Stimulated activated CD4-positive, alpha-beta T cell treated with anti-CD3 and anti-CD28 coated beads, Interleukin-15, amount 100 ng/mL, for 24 hours (primary cell): ENCODE data around the gene TCIRG1.

Source experiments
- DNase-seq: peaks from one replicate; pipeline ENCODE4 v3.0.0-alpha.2; 2020

TCIRG1 gene

DNA sequence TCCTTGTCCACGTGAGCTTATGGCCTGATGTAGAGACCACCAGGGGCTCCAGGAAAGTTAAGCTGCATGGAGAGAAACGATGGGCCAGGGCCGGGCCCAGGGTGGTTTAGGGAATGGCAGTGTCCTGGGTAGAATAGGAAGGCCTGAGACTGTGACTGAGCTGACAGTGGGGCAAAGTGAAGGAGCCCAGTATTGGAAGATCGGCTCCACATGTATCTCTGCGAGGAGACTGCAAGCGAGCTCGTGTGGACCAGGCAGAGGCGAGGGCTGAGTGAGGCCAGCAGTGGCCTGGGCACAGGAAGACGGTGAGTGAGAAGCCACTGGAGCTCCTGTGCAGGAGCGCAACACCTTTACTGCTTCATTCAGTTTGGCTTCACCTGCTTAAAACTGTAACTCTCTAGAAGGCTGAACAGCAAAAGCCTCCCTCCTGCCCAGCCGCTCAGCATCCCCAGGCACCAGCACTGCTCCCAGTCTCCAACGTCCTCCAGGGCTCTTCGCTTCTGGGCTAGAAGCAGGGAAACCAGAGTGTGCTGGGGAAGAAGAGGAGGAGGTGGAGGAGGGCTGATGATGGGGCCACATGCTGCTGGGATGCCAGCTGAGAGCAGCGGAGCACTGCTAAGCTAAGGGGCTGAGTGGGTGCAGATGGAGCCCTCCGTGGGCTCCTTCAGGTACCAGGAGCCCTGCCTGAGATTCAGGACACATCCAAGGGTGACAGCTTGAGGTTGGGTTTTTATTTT lies 13.5 kb downstream of the TCIRG1 start:
- DNase-seq = no peak

DNA sequence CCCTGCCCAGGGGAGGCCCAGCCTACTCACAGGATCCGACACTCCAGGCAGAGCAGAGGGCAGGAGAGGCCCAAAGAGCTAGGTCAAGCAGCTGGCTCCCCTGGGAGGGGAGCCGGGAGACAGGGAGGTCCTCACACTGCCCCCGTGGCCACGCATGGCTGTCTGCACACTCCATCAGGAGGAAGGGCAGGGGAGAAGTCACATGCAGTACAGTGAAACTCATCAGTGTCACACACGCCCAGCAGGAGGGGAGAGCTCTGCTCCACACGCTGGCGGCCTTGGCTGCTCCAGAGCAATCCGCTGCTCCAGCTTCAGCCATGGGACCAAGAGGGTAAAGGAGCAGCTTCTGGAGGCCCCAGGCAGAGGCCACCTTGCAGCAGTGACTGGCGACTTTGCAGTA lies 14.3 kb downstream of the TCIRG1 start:
- DNase-seq = no peak

DNA sequence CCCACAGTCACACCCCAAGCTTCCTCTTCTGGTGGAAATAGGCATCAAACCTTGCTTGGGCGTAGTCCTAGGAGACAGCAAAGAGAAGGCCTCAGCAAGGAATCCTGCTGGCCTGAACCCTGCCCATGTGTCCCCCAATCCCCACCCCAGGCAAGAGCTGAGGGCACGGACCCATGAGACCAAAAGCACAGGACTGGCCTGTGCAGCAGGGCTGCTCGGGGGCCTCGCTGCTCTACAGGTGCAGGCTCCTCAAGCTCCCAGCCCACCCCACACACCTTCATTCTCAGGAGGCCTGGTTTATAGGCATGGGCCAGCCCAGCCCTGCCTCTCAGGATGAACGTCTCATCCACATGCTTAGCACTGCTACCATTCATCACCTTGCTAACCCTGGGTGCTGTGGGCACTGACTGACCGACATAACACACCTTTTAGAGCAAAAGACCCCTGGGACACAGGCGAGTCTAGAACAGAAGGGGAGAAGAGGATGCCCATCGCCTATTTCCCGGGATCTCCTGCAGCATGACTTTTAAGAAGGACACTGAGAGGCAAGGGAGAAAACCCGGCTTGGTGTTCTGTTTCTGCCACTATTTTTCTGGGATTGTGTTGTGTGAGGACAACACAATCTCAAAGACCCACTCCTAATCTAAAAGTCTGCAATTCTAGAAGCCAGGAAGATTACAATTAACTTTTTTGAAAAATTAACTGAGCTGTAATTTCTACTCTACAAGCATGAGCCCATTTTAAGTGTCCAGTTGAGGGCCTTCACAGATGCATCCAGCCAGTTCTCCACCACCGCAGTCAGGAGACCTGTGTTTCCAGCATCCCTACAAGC lies 15.4 kb downstream of the TCIRG1 start:
- no peak for DNase-seq

DNA sequence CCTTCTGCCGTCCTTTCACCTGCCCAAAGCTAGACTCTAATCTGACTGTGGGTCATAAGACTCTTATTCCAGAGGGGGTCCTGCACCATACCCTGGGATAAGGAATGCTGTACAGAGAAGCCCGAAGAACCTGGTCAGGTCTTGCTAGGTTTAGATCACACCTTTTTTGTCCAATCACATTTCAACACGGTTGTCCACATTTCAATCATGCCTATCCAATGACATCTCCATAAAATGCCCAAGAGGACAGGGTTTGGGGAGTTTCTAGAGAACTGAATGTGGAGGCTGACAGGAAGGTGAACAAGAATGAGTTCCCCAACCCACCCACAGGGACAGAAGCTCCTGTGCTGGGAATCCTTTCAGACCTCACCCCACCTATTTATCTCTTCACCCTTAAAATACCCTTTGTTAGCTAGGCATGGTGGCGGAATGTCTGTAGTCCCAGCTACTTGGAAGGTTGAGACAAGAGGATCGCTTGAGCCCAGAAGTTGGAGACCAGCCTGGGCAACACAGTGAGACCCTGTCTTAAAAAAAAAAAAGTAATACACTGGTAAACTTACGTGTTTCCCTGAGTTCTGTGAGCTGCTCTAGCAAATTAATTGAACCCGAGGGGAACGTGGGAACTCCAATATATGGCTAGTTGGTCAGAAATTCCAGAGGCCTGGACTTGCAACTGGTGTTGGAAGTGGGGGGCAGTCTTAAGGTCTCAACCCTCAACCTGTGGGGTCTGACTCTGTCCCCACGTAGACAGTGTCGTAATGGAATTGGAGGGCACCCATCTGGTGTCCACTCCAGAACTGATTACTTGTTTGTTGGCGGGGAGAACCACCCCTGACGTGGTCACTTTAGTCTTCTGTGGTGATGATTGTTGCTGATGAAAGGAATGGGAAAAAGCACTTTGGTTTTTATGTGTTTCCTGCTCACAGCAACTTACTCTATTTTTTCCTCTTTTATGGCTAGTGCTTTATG lies 17.8 kb downstream of the TCIRG1 start:
- DNase-seq = no peak

DNA sequence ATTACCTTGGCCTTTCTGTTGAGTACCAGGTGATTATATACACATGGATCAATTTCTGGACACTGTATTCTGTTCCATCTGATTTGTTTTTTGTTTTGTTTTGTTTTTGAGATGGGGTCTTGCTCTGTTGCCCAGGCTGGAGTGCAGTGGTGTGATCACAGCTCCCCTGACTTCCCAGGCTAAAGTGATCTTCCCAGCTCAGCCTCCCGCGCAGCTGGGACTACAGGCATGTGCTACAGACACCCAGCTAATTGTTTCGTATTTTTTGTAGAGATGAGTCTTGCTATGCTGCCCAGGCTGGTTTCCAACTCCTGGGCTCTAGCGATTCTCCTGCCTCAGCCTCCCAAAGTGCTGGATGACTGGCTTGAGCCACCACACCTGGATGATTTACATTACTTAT lies 19.0 kb downstream of the TCIRG1 start:
- DNase-seq = no peak

DNA sequence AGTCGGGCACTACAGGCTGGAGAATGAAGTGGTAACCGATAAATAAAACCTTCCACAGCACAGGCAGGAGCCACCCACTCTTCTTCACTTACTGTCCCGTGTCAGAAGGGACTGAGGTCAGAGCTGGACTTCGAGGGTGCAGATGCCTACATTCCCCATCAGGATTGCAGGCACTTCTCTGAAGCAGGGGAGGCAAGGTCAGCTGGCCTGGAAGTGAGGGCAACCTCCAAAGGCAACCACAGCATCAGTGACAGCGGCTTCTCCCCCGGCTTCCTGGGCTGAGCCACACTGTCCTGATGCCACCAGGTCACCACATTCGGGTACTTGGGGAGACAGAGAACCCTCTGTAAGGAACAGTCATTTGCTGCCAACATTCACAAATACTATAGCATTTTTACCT lies 22.7 kb downstream of the TCIRG1 start:
- DNase-seq = no peak

DNA sequence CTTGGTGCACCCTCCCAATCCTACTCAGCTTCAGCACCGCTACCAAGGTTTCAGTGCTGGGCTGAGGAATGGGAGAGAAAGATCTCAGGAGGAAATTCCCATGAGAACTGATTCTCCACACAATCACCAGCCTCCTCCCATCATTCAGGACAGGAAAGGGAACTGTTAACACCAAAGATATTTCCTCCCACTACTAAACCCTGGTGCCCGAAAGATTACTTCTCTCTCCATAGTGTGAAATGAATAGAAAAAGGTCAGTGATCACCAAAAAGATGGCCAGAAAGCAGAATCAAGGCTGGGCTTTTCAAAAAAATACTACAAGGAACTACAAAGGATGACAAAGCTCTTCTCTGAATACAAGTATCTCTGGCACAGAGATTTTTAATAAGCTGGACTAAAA lies 26.1 kb downstream of the TCIRG1 start:
- DNase-seq = no peak

DNA sequence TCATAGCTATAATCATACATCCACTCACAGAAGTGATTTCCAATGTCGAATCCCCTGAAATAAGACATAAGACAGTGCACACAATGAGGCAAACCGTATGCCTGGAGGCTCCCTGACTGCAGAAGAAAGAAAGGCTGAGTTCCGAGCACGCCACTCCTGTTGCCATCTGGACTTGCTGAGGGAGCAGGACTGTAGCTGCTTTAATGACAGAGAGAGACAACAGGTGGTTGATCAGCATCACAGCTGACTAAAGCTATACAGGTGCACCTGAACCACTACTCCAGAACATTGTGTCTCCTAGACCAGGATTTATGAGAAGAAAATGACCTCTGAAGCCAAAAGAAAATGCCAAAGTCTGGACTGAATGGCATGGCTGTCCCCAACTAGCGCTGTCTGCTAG lies 27.0 kb downstream of the TCIRG1 start:
- DNase-seq = no peak

DNA sequence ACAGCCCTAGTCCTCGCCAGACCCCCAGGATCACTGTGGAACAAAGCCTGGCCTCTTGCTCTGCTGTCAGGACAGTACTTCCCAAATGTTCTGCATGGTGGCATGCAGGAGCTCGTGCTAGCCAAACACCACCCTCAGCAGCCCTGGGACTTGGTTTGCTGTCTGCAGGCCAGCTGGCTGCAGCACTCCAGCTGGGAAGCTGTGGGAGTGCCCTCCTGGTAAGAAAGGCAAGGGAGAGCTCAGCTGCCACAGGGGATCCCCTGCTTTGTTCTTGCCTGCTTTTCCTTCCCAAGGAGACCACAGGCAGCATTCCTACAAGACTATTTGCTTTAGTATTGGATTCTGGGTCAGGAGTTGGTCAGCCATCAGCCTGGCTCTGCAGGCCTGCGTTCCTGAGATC lies 27.9 kb downstream of the TCIRG1 start:
- DNase-seq = no peak

DNA sequence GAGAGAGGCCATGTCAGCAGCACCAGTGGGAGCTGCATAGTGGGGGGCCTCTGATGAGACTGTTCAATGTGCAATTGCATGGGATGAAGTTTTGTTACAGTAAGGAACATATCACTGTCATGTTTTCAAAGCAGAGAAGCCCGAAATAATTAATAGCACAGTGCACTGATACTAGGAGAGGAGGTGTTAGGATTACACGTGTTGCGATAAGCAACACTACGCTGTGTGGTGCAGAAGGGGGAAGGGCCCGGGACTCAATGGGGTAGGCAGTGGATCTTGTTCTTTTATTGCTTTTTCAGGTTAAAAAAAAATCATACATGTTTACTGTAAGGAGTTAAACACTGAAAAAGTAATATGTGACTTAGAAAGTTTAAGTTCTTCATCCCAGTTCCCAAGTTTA lies 29.2 kb downstream of the TCIRG1 start:
- DNase-seq = no peak

DNA sequence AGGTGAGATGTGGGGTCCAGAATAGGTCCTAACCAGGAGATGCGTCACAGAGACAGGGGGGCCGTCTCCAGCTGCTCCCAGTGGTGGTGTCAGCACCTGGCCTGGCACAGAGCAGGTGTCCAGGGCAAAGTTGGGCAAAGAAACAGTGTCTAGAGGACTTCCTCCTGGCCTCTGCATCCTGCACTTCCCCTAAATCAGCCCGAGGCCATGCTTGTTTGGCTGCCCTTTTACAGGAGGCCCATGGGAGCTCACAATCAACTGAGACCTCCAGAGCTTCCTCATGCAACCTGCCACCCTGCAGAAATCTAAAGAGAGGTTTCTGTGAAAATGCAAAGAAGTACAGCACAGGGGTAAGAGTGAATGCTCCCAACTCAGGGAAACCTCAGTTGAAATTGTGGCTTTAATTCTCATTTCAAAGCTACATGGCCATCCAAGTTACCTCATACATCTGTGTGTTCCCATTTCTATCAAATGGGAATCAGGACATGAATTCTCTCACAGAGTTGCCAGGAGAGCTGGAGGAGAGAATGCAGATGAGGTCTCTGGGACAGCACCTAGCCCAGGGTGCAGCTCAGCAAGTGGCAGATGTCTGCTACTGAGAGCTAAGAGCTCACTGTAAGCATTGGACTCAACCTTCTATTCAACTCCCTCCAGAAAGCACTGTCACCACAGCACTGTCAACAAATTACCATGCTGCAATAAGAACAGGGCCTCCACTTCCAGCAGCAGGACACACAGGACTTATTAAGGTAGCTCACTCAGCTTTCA lies 32.6 kb downstream of the TCIRG1 start:
- no peak for DNase-seq

DNA sequence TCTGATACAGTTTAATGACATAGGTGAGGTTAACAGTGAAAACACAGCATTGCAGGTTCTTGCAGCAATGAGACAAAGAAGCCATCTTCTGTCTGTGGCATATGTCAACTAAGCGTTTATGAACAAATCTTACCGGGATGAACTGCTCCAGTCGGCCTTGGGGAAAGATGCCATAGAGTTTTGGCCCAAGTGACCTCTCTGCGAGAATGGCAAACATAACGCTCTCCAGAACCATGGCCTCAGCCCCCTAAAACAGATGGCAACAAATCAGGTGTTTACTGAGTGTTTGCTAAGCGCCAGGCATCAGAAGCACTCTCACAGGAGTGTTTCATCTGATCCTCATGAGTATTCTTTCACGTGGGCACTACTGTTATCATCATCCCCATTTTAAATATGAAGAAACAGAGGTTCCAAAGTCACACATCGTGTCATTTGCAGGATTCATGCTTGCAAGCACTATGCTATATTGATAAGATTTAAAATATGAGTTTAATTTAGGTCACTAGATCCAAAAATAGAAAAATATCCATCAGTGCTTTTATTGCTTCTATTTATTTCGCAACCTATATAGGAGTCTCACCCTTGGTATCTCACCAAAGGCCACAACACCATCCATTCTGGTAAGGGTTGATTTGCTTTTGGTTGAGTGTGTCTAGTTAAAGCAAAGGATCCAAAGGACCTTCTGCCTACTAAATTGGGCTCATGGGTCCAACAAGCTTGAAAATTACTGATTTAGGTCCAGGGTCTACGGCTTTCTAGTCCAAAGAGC lies 35.9 kb downstream of the TCIRG1 start:
- no peak for DNase-seq

DNA sequence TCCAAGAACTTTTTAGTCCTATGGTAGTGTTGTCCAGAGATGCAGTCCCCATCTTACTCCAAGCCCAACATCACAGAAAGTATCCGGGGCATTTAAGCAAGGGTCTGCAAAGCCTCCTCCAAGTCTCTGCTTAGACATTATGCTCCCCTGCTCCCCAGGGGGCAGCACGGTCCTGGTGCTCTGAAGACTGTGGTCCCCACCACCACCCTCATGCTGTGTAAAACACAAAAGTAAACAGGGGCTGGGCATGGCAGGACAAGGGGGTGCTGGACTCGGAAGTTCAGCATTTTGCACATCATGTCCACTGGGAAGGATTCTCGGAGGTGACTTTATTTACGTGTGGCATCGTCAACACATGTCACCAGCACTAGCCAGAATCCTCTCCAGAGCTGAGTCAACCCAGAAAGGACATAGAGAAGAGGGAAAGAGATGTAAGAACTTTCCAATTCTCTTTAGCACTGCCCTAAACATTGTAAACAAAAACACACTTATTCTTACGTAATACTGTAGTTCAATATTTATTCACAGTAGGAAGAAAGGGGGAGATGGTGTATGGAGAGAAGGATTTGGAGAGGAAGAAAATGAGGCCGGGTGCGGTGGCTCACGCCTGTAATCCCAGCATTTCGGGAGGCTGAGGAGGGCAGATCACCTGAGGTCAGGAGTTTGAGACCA lies 37.7 kb downstream of the TCIRG1 start:
- DNase-seq = no peak

DNA sequence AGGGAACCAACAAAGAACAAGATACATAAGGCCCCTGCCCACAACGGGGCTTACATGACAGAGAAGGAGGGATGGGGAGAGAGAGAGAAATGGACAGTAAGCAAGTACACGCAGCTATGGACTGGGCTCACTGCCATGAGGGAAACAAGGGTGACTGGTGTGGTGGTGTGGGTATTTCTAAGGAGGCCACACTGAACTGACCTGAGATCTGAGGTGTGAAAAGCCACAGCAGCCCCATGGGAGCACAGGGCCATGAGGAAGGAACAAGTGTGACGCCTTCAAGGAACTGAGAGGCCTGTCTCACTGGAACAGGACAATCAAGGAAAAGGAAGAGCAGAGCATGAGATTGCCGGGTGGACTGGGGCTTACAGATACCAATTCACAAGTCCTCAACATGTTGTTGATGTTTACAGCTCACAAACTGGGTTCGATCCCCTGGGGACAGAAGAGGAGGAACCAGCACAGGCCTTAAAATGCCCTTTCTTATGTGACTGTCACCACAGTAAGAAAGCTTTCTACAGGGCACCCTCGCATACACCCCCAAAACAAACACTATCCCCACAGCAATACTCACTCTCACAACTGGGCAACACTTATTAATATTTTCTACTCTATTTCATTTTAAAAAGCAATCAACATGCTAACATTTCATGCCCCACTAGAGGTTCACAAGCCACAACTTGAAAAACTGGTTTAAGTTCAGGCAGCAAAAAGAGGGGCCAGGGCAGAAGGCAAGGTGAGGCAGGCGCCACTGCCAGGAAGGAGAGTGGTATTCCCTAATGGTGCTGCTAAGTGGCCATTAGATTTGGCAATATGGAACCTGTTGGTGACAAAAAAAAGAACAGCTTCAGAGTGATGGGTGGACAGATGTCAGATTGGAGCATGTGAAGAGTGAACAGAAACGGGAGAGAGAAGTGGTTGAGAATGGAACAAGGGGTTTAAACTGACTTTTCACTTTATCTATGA lies 39.1 kb downstream of the TCIRG1 start:
- DNase-seq = no peak

DNA sequence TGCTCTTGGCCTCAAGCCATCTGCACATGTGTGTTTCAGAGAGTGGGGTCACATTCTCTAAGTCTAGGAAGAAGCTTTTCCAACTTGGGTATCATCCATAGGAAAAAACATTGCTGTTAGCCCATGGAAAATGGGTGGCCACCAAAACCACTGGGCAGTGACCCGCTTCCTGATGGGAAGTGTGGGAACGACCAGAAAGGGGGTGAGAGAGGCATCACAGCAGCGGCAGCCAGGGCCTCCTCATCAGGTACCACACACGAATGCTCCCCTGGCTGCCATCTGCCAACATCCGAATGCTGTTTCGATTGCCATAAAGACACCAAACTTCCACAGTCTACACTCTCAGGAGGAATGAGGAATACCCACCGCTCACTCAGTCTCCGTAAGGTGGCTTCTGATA lies 42.0 kb downstream of the TCIRG1 start:
- DNase-seq = no peak

DNA sequence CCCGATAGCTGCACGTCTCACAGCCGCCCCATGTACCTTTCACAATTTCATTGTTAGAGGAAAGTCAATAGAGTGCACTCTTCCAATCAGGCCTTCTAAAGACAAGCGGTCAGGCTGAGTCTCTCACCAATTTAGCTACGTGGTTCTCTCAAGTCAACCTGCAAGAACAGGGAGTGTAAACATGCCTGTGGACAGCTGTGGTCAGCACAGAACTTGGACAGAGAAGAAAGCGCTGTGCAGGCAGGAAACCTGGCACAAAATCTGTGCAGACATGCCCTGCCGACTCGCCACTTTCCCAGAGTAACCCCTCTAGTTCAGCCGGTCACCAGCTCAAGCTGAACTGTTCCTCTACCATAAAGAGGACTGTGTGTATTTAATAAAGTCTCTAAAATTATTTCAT lies 42.9 kb downstream of the TCIRG1 start:
- DNase-seq = no peak

DNA sequence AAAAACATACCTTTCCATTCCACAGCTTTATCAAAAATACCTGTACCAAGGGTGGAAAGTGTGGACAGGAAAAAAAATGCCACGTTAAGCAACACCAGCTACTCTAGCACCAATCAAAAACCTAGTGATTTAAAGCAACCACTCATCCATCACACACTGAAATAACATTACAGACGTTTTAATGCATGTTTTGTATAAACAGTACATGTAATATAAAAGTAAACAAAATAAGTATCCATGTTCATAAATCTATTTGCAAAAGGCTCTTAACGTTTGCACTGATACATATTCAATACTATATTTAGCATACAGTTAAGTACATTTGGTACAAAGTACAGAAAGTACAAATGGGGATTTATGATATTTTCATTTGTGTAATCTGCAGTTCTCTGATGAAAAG lies 43.7 kb downstream of the TCIRG1 start:
- no peak for DNase-seq

DNA sequence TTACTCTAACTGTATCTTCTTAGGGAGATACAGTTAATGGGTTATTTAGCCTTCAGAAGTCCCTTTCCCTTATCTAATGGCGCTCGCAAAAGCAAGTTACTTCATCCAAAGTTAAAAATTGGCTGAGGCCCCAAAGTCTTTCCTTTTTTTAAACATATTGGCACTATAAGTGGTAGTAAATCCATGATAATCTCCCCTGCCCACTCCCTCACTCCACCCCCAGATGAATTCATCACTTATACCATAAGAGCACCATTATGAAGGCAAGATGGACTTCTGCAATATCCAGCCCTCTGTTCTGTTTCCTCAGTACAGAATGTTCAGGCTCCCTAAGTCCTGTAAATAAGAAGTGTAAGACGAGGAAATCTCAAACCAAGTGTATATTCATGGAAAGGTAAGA lies 44.7 kb downstream of the TCIRG1 start:
- DNase-seq = no peak

DNA sequence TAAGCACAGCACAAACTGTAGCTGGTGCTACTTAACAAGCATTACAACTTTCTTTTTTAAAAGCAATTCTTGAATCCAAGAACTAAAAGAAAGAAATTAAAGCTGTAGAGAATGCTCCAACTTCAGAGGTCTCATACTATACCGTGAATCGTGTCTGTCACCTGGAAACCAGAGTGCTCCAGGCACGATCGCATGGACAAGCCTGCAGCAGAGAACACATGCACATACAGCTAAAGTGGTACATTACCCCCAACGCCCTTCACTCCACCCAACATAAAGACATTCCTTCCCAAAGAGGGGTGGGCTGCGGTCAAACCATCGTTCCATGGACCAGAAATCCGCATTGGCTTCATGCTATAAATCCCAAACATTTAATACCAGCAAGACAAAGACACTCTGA lies 50.9 kb downstream of the TCIRG1 start:
- DNase-seq = no peak

DNA sequence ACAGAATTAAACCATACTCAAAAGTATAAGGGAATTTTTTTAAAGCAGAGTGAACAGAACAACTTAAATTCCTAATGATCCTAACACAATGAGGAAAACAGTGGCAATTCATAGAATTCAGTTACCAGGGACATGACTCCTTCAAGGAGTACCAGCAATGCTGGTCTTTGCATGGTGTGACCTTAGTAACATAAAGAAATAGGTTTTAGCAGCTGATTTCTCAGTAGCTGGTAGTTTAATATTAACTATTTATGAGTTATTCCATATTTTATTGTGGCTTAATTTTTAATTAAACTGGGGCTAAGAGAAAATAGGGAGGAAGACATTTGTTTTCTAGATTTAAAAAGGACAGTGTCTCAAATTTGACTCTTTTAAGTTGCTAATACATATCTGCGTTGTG lies 51.5 kb downstream of the TCIRG1 start:
- DNase-seq = no peak
